MCF 10A (cell line): Measurements from ENCODE around the gene HGF. TPM values are rescaled to one million over a fixed set of nuclear protein-coding genes. Genes with fewer than 3 reads are reported as not detected.

Experiments
- BruUV-seq: library from RNA; stranded (reverse); fragments of 400-500 nt; replicated peaks from 2 replicates; lab custom pipeline; 2021; lab: Mats Ljungman, UMichigan
- CTCF ChIA-PET: fragments of 300-600 bp; sonication (Branson Sonifier 250); formaldehyde crosslinking; extraction: SDS; loops from one replicate; lab custom pipeline; 2021; ENCODE audit warnings: antibody characterized with exemption, inconsistent platforms; lab: Yijun Ruan, JAX
- POLR2A ChIA-PET: fragments of 300-600, 350-650 bp; sonication (Branson Sonifier 250); formaldehyde crosslinking; extraction: SDS; loops from one replicate; lab custom pipeline; 2020; ENCODE audit warnings: antibody characterized with exemption, inconsistent platforms; lab: Yijun Ruan, JAX
- DNase-seq: peaks from one replicate; pipeline ENCODE4 v3.0.0-alpha.2; 2018; ENCODE audit not compliant: unreplicated experiment
- H3K27ac Mint-ChIP-seq: one replicate; pipeline ENCODE4 v1.8.0; 2022; ENCODE audit warnings: mild to moderate bottlenecking, low read depth, mixed read lengths; ENCODE audit not compliant: unreplicated experiment
- H3K27me3 Mint-ChIP-seq: one replicate; pipeline ENCODE4 v1.8.0; 2022; ENCODE audit warnings: mixed read lengths; ENCODE audit not compliant: insufficient read depth, unreplicated experiment
- H3K36me3 Mint-ChIP-seq: one replicate; pipeline ENCODE4 v1.8.0; 2022; ENCODE audit warnings: mild to moderate bottlenecking, moderate library complexity, mixed read lengths; ENCODE audit not compliant: insufficient read depth, unreplicated experiment
- H3K4me1 Mint-ChIP-seq: one replicate; pipeline ENCODE4 v1.8.0; 2022; ENCODE audit warnings: mixed read lengths; ENCODE audit not compliant: insufficient read depth, unreplicated experiment
- H3K4me3 Mint-ChIP-seq: one replicate; pipeline ENCODE4 v1.8.0; 2022; ENCODE audit warnings: mild to moderate bottlenecking, moderate library complexity, mixed read lengths; ENCODE audit not compliant: unreplicated experiment
- H3K9me3 Mint-ChIP-seq: one replicate; pipeline ENCODE4 v1.8.0; 2022; ENCODE audit warnings: mixed read lengths; ENCODE audit not compliant: unreplicated experiment
- CTCF ChIP-seq: fragments of 200-600 bp; IDR thresholded peaks from one replicate; pipeline ENCODE4 v1.8.0; 2022; ENCODE audit warnings: antibody characterized with exemption, mild to moderate bottlenecking; ENCODE audit not compliant: unreplicated experiment
- intact Hi-C: fragments of 100-400 bp; cut with micrococcal nuclease; formaldehyde crosslinking; loops from 2 replicates; pipeline ENCODE4 v1.14.1; 2022
- total RNA-seq: library from RNA; stranded (reverse); gene quantifications from 2 replicates; pipeline ENCODE4 v1.2.3, GENCODE V29; 2022

Gene HGF
- total RNA-seq, 1 experiment from 2014 or later = not detected

- DNase-seq = no peak
- peaks cover 8% of the 10 kb centered on the region for H3K4me1 Mint-ChIP-seq
- no peaks in the 10 kb centered on the region for H3K9me3 Mint-ChIP-seq
- no peak overlapping the region for H3K27ac Mint-ChIP-seq
- ChIA-PET CTCF (interaction anchor here (0.6 kb wide), 1 partner anchor 173 kb away, joined by 3 read pairs; no protein-coding TSS in a partner anchor), POLR2A (no interaction called here)
- H3K36me3 Mint-ChIP-seq = no peaks in the 10 kb centered on the region
- TF ChIP-seq CTCF = no peak
- no TSS peak for BruUV-seq
- H3K4me3 Mint-ChIP-seq = no peak overlapping the region
- intact Hi-C loops = no loop called here
- no peaks in the 10 kb centered on the region for H3K27me3 Mint-ChIP-seq
Measured at GRCh38 chr7:81672872-81673271, 97.0 kb downstream of the HGF start.

- ChIA-PET CTCF (interaction anchor here (0.6 to 1.4 kb wide), 2 partner anchors 47 to 169 kb away, joined by 5 to 7 read pairs; no protein-coding TSS in a partner anchor), POLR2A (interaction anchor here (0.6 to 0.7 kb wide), 2 partner anchors 15 to 20 kb away, joined by 3 read pairs; no protein-coding TSS in a partner anchor)
- Mint-ChIP-seq H3K4me1 (no peaks in the 10 kb centered on the region), H3K36me3 (no peaks in the 10 kb centered on the region), H3K9me3 (no peaks in the 10 kb centered on the region), H3K4me3 (no peak overlapping the region), H3K27me3 (no peaks in the 10 kb centered on the region), H3K27ac (no peak overlapping the region)
- BruUV-seq = no TSS peak
- no peak for TF ChIP-seq CTCF
- DNase-seq = peak; percentile 14
- intact Hi-C loops = no loop called here
Measured at GRCh38 chr7:81669476-81670105, 100.3 kb downstream of the HGF start.

GRCh38 chr7:81666209-81666608 lies 103.6 kb downstream of the HGF start:
- no peak overlapping the region for H3K27ac Mint-ChIP-seq
- H3K36me3 Mint-ChIP-seq = no peaks in the 10 kb centered on the region
- H3K9me3 Mint-ChIP-seq = no peaks in the 10 kb centered on the region
- H3K27me3 Mint-ChIP-seq = no peaks in the 10 kb centered on the region
- no peak overlapping the region for H3K4me3 Mint-ChIP-seq
- no peak for DNase-seq
- ChIA-PET CTCF (interaction anchor here (0.6 kb wide), 1 partner anchor 165 kb away, joined by 3 read pairs; no protein-coding TSS in a partner anchor), POLR2A (interaction anchor here (0.8 to 1.5 kb wide), 3 partner anchors 11 to 44 kb away, joined by 3 to 5 read pairs (median 4); no protein-coding TSS in a partner anchor)
- no TSS peak for BruUV-seq
- TF ChIP-seq CTCF = no peak
- intact Hi-C loops = no loop called here
- H3K4me1 Mint-ChIP-seq = no peaks in the 10 kb centered on the region

GRCh38 chr7:81665236-81665635 lies 104.6 kb downstream of the HGF start:
- Mint-ChIP-seq H3K9me3 (no peaks in the 10 kb centered on the region), H3K4me3 (no peak overlapping the region)

More at GRCh38 chr7:81665236-81665635, 104.6 kb downstream of the HGF start:
- DNase-seq = no peak
- Mint-ChIP-seq H3K36me3 (no peaks in the 10 kb centered on the region), H3K4me1 (no peaks in the 10 kb centered on the region), H3K27ac (no peak overlapping the region), H3K27me3 (no peaks in the 10 kb centered on the region)
- ChIA-PET POLR2A (interaction anchor here (0.6 to 0.7 kb wide), 2 partner anchors 17 to 75 kb away, joined by 3 to 4 read pairs; no protein-coding TSS in a partner anchor), CTCF (no interaction called here)
- intact Hi-C loops = no loop called here
- BruUV-seq = no TSS peak
- TF ChIP-seq CTCF = no peak
